ENCODE data around the gene OR8J1. TPM values are rescaled to one million over a fixed set of nuclear protein-coding genes. Genes with fewer than 3 reads are reported as not detected.
"Not testable (repeated sequence)": the region's sequence is repeated elsewhere in the genome, so short reads cannot be mapped to it uniquely, and the experiment has no call there.

OR8J1 gene
- total RNA-seq, 2 experiments from 2014 or later = not detected

GRCh38 chr11:56380120-56380519 is 26.0 kb downstream of the OR8J1 start:
- Histone ChIP-seq H2AFZ (ENCODE audit: low read length) (no peak overlapping the region), H3K9me2 (ENCODE audit: insufficient read depth, low read length) (no peaks in the 10 kb centered on the region), H3K27ac (ENCODE audit: low read depth, low read length, poor library complexity, severe bottlenecking) (no peak overlapping the region), H4K20me1 (ENCODE audit: insufficient read depth, low read length) (no peaks in the 10 kb centered on the region), H3K4me2 (ENCODE audit: low read length) (no peak overlapping the region), H3K4me1 (ENCODE audit: insufficient read depth, low read length, poor library complexity, severe bottlenecking) (no peaks in the 10 kb centered on the region), H3K9me3 (ENCODE audit: low read length) (no peaks in the 10 kb centered on the region), H3K36me3 (ENCODE audit: insufficient read depth, low read length) (no peaks in the 10 kb centered on the region), H3K4me3 (ENCODE audit: low read depth, low read length, poor library complexity, severe bottlenecking) (no peak overlapping the region), H3K79me2 (ENCODE audit: insufficient read depth, low read depth, low read length) (no peaks in the 10 kb centered on the region)
- DNase-seq (ENCODE audit: low spot score) = no peak
- CTCF ChIA-PET (ENCODE audit: unreplicated experiment) = no interaction called here
- POLR2A ChIA-PET = no interaction called here
- intact Hi-C loops (cut with micrococcal nuclease; ENCODE audit: unreplicated experiment) = no loop called here
- TF ChIP-seq EZH2phosphoT487 (IDR thresholded peaks at IDR 0.05; ENCODE audit: borderline replicate concordance, low read depth, low read length) = no peak
- TF ChIP-seq, protein P1, sequence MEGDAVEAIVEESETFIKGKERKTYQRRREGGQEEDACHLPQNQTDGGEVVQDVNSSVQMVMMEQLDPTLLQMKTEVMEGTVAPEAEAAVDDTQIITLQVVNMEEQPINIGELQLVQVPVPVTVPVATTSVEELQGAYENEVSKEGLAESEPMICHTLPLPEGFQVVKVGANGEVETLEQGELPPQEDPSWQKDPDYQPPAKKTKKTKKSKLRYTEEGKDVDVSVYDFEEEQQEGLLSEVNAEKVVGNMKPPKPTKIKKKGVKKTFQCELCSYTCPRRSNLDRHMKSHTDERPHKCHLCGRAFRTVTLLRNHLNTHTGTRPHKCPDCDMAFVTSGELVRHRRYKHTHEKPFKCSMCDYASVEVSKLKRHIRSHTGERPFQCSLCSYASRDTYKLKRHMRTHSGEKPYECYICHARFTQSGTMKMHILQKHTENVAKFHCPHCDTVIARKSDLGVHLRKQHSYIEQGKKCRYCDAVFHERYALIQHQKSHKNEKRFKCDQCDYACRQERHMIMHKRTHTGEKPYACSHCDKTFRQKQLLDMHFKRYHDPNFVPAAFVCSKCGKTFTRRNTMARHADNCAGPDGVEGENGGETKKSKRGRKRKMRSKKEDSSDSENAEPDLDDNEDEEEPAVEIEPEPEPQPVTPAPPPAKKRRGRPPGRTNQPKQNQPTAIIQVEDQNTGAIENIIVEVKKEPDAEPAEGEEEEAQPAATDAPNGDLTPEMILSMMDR (conservative IDR thresholded peaks at IDR 0.05; ENCODE audit: low read length) = no peak
- BruUV-seq (replicated peaks) = no TSS peak

GRCh38 chr11:56394381-56394780 is 40.3 kb downstream of the OR8J1 start:
- no peak for DNase-seq (ENCODE audit: low spot score)
- no peaks in the 10 kb centered on the region for H3K9me3 ChIP-seq (ENCODE audit: low read length)
- CTCF ChIA-PET (ENCODE audit: unreplicated experiment) = no interaction called here
- POLR2A ChIA-PET = no interaction called here
- TF ChIP-seq, protein P1 (conservative IDR thresholded peaks at IDR 0.05; ENCODE audit: low read length) = no peak
- no peak for TF ChIP-seq EZH2phosphoT487 (IDR thresholded peaks at IDR 0.05; ENCODE audit: borderline replicate concordance, low read depth, low read length)
- H3K4me2 ChIP-seq (ENCODE audit: low read length) = no peak overlapping the region
- no peak overlapping the region for H3K4me3 ChIP-seq (ENCODE audit: low read depth, low read length, poor library complexity, severe bottlenecking)
- no peaks in the 10 kb centered on the region for H3K9me2 ChIP-seq (ENCODE audit: insufficient read depth, low read length)
- H4K20me1 ChIP-seq (ENCODE audit: insufficient read depth, low read length) = no peaks in the 10 kb centered on the region
- H2AFZ ChIP-seq (ENCODE audit: low read length) = no peak overlapping the region
- BruUV-seq (replicated peaks) = no TSS peak
- H3K36me3 ChIP-seq (ENCODE audit: insufficient read depth, low read length) = no peaks in the 10 kb centered on the region
- no peaks in the 10 kb centered on the region for H3K79me2 ChIP-seq (ENCODE audit: insufficient read depth, low read depth, low read length)
- intact Hi-C loops (cut with micrococcal nuclease; ENCODE audit: unreplicated experiment) = no loop called here
- no peaks in the 10 kb centered on the region for H3K4me1 ChIP-seq (ENCODE audit: insufficient read depth, low read length, poor library complexity, severe bottlenecking)
- no peak overlapping the region for H3K27ac ChIP-seq (ENCODE audit: low read depth, low read length, poor library complexity, severe bottlenecking)

DNA sequence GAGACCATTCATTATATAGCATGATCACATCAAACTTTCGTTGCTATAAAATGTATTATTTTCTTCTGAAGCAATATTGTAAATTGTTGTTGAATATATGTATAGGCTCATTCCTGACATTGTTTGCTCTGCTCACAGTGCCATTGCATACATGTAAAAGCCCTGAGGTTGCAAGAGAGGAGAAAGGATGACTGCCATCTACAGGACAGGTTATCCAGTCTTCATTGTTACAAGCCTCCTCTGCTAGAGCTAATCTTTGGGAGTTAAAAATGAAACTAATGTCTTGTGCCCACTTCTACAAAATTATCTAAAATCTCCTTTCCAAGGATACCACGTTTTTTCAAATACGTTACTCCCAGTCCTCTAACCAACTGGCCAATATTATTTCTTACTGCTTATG is 42.0 kb downstream of the OR8J1 start:
- no peak for TF ChIP-seq EZH2phosphoT487 (IDR thresholded peaks at IDR 0.05; ENCODE audit: borderline replicate concordance, low read depth, low read length)
- TF ChIP-seq, protein P1 (conservative IDR thresholded peaks at IDR 0.05; ENCODE audit: low read length) = 0 out of 2 replicates have a peak, but pooled peaks have one; percentile 26
- POLR2A ChIA-PET = no interaction called here
- no TSS peak for BruUV-seq (replicated peaks)

DNA sequence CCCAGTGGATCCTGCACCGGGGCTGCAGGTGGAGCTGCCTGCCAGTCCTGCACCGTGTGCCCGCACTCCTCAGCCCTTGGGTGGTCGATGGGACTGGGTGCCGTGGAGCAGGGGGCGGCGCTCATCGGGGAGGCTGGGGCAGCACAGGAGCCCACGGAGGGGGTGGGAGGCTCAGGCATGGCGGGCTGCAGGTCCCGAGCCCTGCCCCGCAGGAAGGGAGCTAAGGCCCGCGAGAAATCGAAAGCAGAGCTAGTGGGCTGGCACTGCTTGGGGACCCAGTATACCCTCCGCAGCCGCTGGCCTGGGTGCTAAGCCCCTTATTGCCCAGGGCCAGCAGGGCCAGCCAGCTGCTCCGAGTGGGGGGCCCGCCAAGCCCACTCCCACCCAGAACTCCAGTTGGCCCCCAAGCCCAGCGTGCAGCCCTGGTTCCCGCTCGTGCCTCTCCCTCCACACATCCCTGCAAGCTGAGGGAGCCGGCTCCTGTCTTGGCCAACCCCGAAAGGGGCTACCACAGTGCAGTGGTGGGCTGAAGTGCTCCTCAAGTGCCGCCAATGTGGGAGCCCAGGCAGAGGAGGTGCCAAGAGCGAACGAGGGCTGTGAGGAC is 47.9 kb downstream of the OR8J1 start:
- CTCF ChIA-PET (ENCODE audit: unreplicated experiment); H3K27ac ChIP-seq (ENCODE audit: low read depth, low read length, poor library complexity, severe bottlenecking); H3K4me1 ChIP-seq (ENCODE audit: insufficient read depth, low read length, poor library complexity, severe bottlenecking); H4K20me1 ChIP-seq (ENCODE audit: insufficient read depth, low read length); DNase-seq (ENCODE audit: low spot score); H3K79me2 ChIP-seq (ENCODE audit: insufficient read depth, low read depth, low read length); intact Hi-C loops (cut with micrococcal nuclease; ENCODE audit: unreplicated experiment); H3K36me3 ChIP-seq (ENCODE audit: insufficient read depth, low read length); H3K9me2 ChIP-seq (ENCODE audit: insufficient read depth, low read length); H3K9me3 ChIP-seq (ENCODE audit: low read length); BruUV-seq (replicated peaks); H3K4me2 ChIP-seq (ENCODE audit: low read length); POLR2A ChIA-PET; H3K4me3 ChIP-seq (ENCODE audit: low read depth, low read length, poor library complexity, severe bottlenecking); H2AFZ ChIP-seq (ENCODE audit: low read length): not testable (repeated sequence)

More for the DNA sequence above, 42.0 kb downstream of the OR8J1 start:
- no peaks in the 10 kb centered on the region for H3K36me3 ChIP-seq (ENCODE audit: insufficient read depth, low read length)
- no peak overlapping the region for H3K4me2 ChIP-seq (ENCODE audit: low read length)
- H3K27ac ChIP-seq (ENCODE audit: low read depth, low read length, poor library complexity, severe bottlenecking) = no peak overlapping the region
- CTCF ChIA-PET (ENCODE audit: unreplicated experiment) = no interaction called here
- H3K4me1 ChIP-seq (ENCODE audit: insufficient read depth, low read length, poor library complexity, severe bottlenecking) = no peaks in the 10 kb centered on the region
- no peak overlapping the region for H2AFZ ChIP-seq (ENCODE audit: low read length)
- no peak overlapping the region for H3K4me3 ChIP-seq (ENCODE audit: low read depth, low read length, poor library complexity, severe bottlenecking)
- no peak for DNase-seq (ENCODE audit: low spot score)
- H4K20me1 ChIP-seq (ENCODE audit: insufficient read depth, low read length) = no peaks in the 10 kb centered on the region
- intact Hi-C loops (cut with micrococcal nuclease; ENCODE audit: unreplicated experiment) = no loop called here
- no peaks in the 10 kb centered on the region for H3K9me3 ChIP-seq (ENCODE audit: low read length)
- H3K79me2 ChIP-seq (ENCODE audit: insufficient read depth, low read depth, low read length) = no peaks in the 10 kb centered on the region
- H3K9me2 ChIP-seq (ENCODE audit: insufficient read depth, low read length) = no peaks in the 10 kb centered on the region

Measured in OCI-LY7 (cell line).